B cell (primary cell): ENCODE results near the gene NUBPL. TPM values are rescaled to one million over a fixed set of nuclear protein-coding genes. Genes with fewer than 3 reads are reported as not detected.

Experiments used
- ATAC-seq: fragments of 200-7000 bp; cut with Tn5 transposase; one replicate; pipeline ENCODE4 v1.10.0; 2021; ENCODE audit warnings: low read depth, mild to moderate bottlenecking, moderate number of reproducible peaks, moderate library complexity
- CTCF ChIA-PET: fragments of 350-600 bp; sonication (Branson Sonifier 250); formaldehyde crosslinking; loops from one replicate; lab custom pipeline; 2021; ENCODE audit warnings: antibody characterized with exemption, inconsistent platforms; lab: Charles Lee
- POLR2A ChIA-PET: fragments of 350-600 bp; sonication (Branson Sonifier 250); formaldehyde crosslinking; loops from one replicate; lab custom pipeline; 2021; ENCODE audit warnings: antibody characterized with exemption; lab: Charles Lee
- DNase-seq: peaks from one replicate; pipeline ENCODE4 v3.0.0; 2013
- H2AFZ ChIP-seq: 2 replicates; pipeline ENCODE4 v1.6.1; 2012; ENCODE audit warnings: mild to moderate bottlenecking, low read depth, low read length; ENCODE audit not compliant: insufficient read depth, poor library complexity, severe bottlenecking
- H3K27ac ChIP-seq, 2 donors: 1 replicate in 1 of 2; 2 replicates in 1 of 2; pipeline ENCODE4 v1.5.1; 2012 to 2013; ENCODE audit warnings: low read length in 2 of 2, mild to moderate bottlenecking in 2 of 2, moderate library complexity in 1 of 2
- H3K27me3 ChIP-seq, 4 experiments: fragments of 200-600 bp in 1 of 4; sonication (generic) in 1 of 4; replicated peaks in 1 of 4; 1 replicate in 2 of 4; 2 replicates in 2 of 4; pipeline versions ENCODE4 v1.6.1 to v1.7.0; 2013 to 2016; ENCODE audit warnings: low read length in 3 of 4, mild to moderate bottlenecking in 2 of 4, mixed read lengths in 1 of 4, moderate library complexity in 1 of 4; ENCODE audit not compliant: insufficient read depth in 4 of 4, control insufficient read depth in 3 of 4; ENCODE audit errors: control extremely low read depth in 1 of 4
- H3K36me3 ChIP-seq, 2 experiments: replicated peaks in 1 of 2; 1 replicate in 1 of 2; 2 replicates in 1 of 2; pipeline versions ENCODE4 v1.6.1 to v1.7.1; 2013; ENCODE audit warnings: low read length in 1 of 2; ENCODE audit not compliant: insufficient read depth in 2 of 2, control insufficient read depth in 1 of 2; ENCODE audit errors: control extremely low read depth in 1 of 2, extremely low read depth in 1 of 2
- H3K4me1 ChIP-seq, 2 donors: fragments of 200-600 bp in 1 of 2; sonication (generic) in 1 of 2; 1 replicate in 1 of 2; 2 replicates in 1 of 2; pipeline versions ENCODE4 v1.5.1 to v1.6.1; 2013 to 2017; ENCODE audit warnings: low read length in 2 of 2; ENCODE audit not compliant: control insufficient read depth in 2 of 2, insufficient read depth in 2 of 2
- H3K4me2 ChIP-seq: replicated peaks from 2 replicates; pipeline ENCODE3; 2012; ENCODE audit warnings: mild to moderate bottlenecking, low read depth, low read length; ENCODE audit not compliant: poor library complexity, severe bottlenecking
- H3K4me3 ChIP-seq, 5 experiments: fragments of 200-600 bp in 1 of 5; sonication (generic) in 1 of 5; 1 replicate in 3 of 5; 2 replicates in 2 of 5; pipeline versions ENCODE4 v1.5.1 to v1.7.0; 2011 to 2016; ENCODE audit warnings: low read length in 4 of 5, mild to moderate bottlenecking in 4 of 5, low read depth in 2 of 5, control low read depth in 1 of 5, moderate library complexity in 1 of 5; ENCODE audit not compliant: insufficient read depth in 1 of 5; ENCODE audit errors: control extremely low read depth in 1 of 5, extremely low read depth in 1 of 5
- H3K79me2 ChIP-seq: fragments of 200-600 bp; sonication (generic); one replicate; pipeline ENCODE4 v1.6.0; 2016; ENCODE audit warnings: low read length; ENCODE audit not compliant: control insufficient read depth, insufficient read depth
- H3K9ac ChIP-seq: fragments of 200-600 bp; sonication (generic); 2 replicates; pipeline ENCODE4 v1.6.1; 2017; ENCODE audit warnings: mild to moderate bottlenecking, low read length, moderate library complexity
- H3K9me3 ChIP-seq, 3 donors: one replicate each; pipeline versions ENCODE4 v1.6.1 to v1.7.1; 2013; ENCODE audit warnings: low read length in 2 of 3; ENCODE audit not compliant: control insufficient read depth in 2 of 3, insufficient read depth in 1 of 3; ENCODE audit errors: control extremely low read depth in 1 of 3
- H4K20me1 ChIP-seq: 2 replicates; pipeline ENCODE4 v1.6.0; 2012; ENCODE audit warnings: mild to moderate bottlenecking, low read length; ENCODE audit not compliant: insufficient read depth, control insufficient read depth, poor library complexity, severe bottlenecking
- H3K27ac Mint-ChIP-seq: one replicate; pipeline ENCODE4 v1.8.0; 2021; ENCODE audit warnings: mixed read lengths
- H3K27me3 Mint-ChIP-seq: one replicate; pipeline ENCODE4 v1.8.0; 2021; ENCODE audit warnings: mixed read lengths
- H3K4me1 Mint-ChIP-seq: one replicate; pipeline ENCODE4 v1.8.0; 2021; ENCODE audit warnings: mixed read lengths
- H3K4me3 Mint-ChIP-seq: one replicate; pipeline ENCODE4 v1.8.0; 2021; ENCODE audit warnings: mixed read lengths
- H3K9me3 Mint-ChIP-seq: one replicate; pipeline ENCODE4 v1.8.0; 2022; ENCODE audit warnings: mixed read lengths; ENCODE audit not compliant: insufficient read depth
- CTCF ChIP-seq: fragments of 200-600 bp; IDR thresholded peaks from one replicate; pipeline ENCODE4 v1.8.0; 2022; ENCODE audit warnings: antibody characterized with exemption, mild to moderate bottlenecking
- EZH2 ChIP-seq: IDR thresholded peaks from 2 replicates; pipeline ENCODE4 v1.6.1; 2012; ENCODE audit warnings: borderline replicate concordance, low read depth, mild to moderate bottlenecking, moderate library complexity, low read length; ENCODE audit not compliant: insufficient read depth, poor library complexity, severe bottlenecking
- WGBS: methylation state at CpG from one replicate; pipeline ENCODE4 v1.1.5; 2013; ENCODE audit warnings: missing lambda C conversion rate; ENCODE audit not compliant: insufficient coverage; 5-methylcytosine and 5-hydroxymethylcytosine counted together
- intact Hi-C: fragments of 100-400 bp; cut with micrococcal nuclease; formaldehyde crosslinking; loops from one replicate; pipeline ENCODE4 v1.10.0; 2022
- polyA plus RNA-seq: library from polyadenylated mRNA; depleted of rRNA; stranded (reverse); fragments of >200 nt; gene quantifications from 2 replicates; pipeline ENCODE4 v1.2.3, GENCODE V29; 2012
- total RNA-seq, 2 donors: library from RNA; stranded (reverse); fragments of 120-200 nt in 1 of 2; gene quantifications; 1 replicate in 1 of 2; 2 replicates in 1 of 2; pipeline versions ENCODE4 v1.2.3 to v1.2.4, GENCODE V29; 2013 to 2022

NUBPL gene
- total and polyA plus RNA-seq, 2 donors (not counting 1 experiment from before 2014, with no cell fraction given), result 1.9 to 14.2 TPM

GRCh38 chr14:31879661-31880348, 318.6 kb downstream of the NUBPL start:
- Histone ChIP-seq H3K36me3 (no peaks in the 10 kb centered on the region), H3K4me1 (no peaks in the 10 kb centered on the region), H3K27ac (no peak overlapping the region), H3K9me3 (no peaks in the 10 kb centered on the region), H3K4me2 (no peak overlapping the region), H3K79me2 (no peaks in the 10 kb centered on the region), H3K9ac (no peak overlapping the region), H3K4me3 (no peak overlapping the region), H4K20me1 (no peaks in the 10 kb centered on the region), H2AFZ (no peak overlapping the region), H3K27me3 (no peaks in the 10 kb centered on the region)
- intact Hi-C loops, result no loop called here
- no peak for ATAC-seq
- WGBS, result 0% methylated on average over 1 of the region's 7 CpGs
- TF ChIP-seq CTCF (no peak), EZH2 (no peak)
- Mint-ChIP-seq H3K27me3 (no peaks in the 10 kb centered on the region), H3K4me1 (no peaks in the 10 kb centered on the region), H3K4me3 (no peak overlapping the region), H3K27ac (no peak overlapping the region), H3K9me3 (no peaks in the 10 kb centered on the region)
- POLR2A ChIA-PET, result no interaction called here
- CTCF ChIA-PET, result no interaction called here
- no peak for DNase-seq

- no peaks in the 10 kb centered on the region for H3K9me3 ChIP-seq
- H3K4me1 ChIP-seq, result no peaks in the 10 kb centered on the region
- no peak overlapping the region for H3K27ac ChIP-seq
- DNase-seq (no peak), ATAC-seq (no peak)
- no peaks in the 10 kb centered on the region for H3K4me1 Mint-ChIP-seq
- H4K20me1 ChIP-seq, result no peaks in the 10 kb centered on the region
- no peak overlapping the region for H2AFZ ChIP-seq
- no peak overlapping the region for H3K27ac Mint-ChIP-seq
- H3K9ac ChIP-seq, result no peak overlapping the region
- 96% methylated on average over 4 of the region's 4 CpGs for WGBS
- H3K4me2 ChIP-seq, result no peak overlapping the region
- no peaks in the 10 kb centered on the region for H3K79me2 ChIP-seq
- H3K27me3 ChIP-seq, result no peaks in the 10 kb centered on the region
- intact Hi-C loops, result no loop called here
- no peaks in the 10 kb centered on the region for H3K27me3 Mint-ChIP-seq
- no peaks in the 10 kb centered on the region for H3K9me3 Mint-ChIP-seq
- H3K4me3 ChIP-seq, result no peak overlapping the region
- CTCF ChIA-PET, result no interaction called here
- TF ChIP-seq CTCF (no peak), EZH2 (no peak)
- no peaks in the 10 kb centered on the region for H3K36me3 ChIP-seq
- POLR2A ChIA-PET, result no interaction called here
- H3K4me3 Mint-ChIP-seq, result no peak overlapping the region
Measured at GRCh38 chr14:31880935-31881334, 319.7 kb downstream of the NUBPL start.
